HG03571 (cell line): ENCODE results near the gene CDC6.

Source experiments
- ATAC-seq: cut with Tn5 transposase; IDR thresholded peaks from one replicate; pipeline ENCODE4 v1.9.1; 2021; ENCODE audit not compliant: unreplicated experiment

CDC6 gene

GRCh38 chr17:40321961-40322357 lies 34.3 kb downstream of the CDC6 start:
- no peak for ATAC-seq

GRCh38 chr17:40322358-40323315 lies 35.0 kb downstream of the CDC6 start:
- peak; percentile 25 for ATAC-seq

GRCh38 chr17:40323391-40324381 lies 36.0 kb downstream of the CDC6 start:
- no peak for ATAC-seq

DNA sequence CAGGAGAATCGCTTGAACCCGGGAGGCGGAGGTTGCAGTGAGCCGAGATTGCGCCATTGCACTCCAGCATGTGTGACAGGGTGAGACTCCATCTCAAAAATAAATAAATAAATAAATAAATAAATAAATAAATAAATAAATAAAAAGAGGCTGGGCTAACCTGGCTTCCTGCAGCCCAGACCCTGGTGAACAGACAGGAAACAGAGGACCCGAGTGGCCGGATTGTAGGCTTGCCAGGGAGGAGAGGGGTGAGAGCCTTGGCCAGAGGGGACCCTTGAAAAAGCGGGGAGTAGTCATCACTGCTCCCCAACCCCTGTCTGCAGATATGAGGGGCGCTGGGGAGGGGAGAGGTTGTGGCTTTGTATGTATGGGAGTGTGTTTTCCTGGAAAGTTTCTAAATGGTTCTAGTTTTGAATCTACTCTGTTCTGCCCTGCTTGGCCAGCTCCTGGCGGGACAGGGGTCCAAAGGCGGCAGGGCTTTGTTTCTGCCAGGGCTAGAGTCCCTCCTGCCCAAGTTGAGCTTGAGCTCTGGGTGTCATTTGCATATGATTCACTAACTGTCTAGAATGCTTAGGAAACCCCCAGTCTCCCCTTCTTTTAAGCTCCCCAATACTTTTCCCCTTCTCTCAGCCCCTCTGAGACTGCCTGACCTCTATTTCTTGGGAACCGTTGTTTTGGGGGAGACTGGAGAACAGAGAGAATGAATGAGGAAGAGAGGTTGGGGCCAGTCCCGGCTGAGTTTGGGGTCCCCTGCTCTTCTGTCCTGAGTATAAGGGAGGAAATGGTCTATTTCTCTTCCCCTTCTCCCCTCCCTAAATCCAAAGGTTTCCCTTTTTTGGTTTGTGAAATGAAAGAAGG lies 37.7 kb downstream of the CDC6 start:
- ATAC-seq = no peak

DNA sequence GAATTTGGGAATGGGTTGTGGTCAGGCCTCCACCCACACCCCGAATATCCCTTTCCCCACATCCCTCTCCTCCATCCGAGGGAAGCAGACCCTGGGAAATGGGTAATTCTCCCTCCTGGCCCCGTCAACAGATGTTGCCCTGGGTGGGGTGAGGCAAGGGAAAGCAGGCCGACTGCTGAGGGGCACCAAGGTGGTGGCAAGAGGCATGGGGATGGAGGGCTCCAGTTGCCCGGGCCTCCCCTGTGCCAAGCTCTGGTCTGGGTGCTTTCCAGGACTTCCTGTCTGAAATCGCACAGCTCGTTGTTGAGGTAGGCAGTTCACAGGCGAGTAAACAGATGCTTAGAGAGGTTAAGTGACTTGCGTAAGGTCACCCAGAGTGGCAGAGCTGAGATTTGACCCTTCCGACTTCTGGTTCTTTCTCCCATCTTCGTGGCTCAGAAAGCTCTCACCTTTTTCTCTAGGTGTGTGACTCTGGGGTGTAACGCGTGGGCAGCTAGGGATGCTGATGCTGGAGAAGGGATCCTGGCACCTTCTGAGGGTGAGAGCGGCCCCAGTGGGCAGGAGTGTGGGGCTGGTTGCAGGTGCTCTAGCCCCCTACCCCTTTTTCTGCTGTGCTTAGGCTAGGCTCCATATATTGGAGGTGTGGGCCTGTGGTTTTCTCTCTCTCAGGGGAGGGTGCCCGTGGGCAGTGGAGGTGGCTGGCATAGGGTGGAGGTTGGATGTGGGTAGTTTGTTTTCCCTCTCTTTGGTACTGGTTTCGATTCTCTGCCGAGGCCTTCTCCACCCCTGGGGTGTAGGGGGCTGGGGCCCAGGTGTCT lies 38.5 kb downstream of the CDC6 start:
- no peak for ATAC-seq

GRCh38 chr17:40326832-40327199 lies 39.1 kb downstream of the CDC6 start:
- ATAC-seq = no peak

DNA sequence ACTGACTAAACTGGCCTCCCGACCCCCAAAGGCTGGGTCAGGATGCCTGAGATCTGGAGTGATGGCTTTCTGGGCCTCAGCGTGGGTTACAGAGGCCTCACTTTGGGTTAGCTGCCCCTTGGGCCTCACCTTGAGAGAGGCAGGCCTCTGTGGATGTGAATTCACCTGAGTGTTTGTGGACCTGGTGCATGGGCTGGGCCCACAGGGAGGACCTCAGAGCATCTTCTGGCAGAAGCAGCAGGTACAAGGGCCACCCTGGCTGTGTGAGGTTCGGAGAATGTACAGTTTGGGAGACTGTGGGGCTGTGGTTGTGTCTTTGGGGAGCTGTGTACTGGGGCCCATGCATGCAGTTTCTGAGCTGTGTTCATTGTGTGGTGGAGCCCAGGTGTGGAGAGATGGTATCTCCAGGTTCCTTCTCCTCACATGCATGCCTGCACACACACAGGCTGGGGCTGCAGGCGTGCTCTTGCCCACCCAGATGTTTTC lies 39.6 kb downstream of the CDC6 start:
- ATAC-seq = no peak

DNA sequence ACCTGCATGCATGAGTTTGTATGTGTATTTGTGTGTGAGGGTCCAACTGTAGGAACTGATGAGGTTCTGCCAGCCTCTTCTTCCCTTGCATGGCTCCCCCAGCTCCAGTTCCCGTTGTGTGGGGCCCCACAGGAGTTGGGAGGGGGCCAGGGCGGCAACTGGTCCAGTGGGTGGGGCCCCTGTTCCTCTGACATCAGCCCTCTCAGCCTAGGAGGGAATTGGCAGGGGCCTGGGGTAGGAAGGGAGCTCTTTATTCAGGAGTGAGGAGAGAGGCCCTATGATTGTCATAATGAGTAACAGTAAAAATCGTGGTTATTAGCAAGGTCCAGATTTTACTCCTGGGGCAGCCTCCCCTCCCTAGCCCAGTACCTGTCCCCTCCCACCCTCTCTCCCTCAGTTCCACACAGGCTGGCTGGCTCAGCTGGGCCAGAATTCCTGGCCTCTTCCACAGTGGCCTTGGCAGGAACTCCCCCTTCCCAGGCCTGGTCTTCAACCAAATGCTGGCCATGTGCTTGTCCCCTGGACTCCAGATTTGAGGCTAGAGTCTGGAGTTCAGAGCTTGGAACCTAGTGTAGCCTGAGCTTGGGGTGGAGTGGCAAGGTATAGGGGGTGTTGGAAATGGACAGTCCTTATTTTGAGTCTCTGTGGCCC lies 40.2 kb downstream of the CDC6 start:
- ATAC-seq = no peak

GRCh38 chr17:40328386-40328766 lies 40.7 kb downstream of the CDC6 start:
- ATAC-seq = no peak

DNA sequence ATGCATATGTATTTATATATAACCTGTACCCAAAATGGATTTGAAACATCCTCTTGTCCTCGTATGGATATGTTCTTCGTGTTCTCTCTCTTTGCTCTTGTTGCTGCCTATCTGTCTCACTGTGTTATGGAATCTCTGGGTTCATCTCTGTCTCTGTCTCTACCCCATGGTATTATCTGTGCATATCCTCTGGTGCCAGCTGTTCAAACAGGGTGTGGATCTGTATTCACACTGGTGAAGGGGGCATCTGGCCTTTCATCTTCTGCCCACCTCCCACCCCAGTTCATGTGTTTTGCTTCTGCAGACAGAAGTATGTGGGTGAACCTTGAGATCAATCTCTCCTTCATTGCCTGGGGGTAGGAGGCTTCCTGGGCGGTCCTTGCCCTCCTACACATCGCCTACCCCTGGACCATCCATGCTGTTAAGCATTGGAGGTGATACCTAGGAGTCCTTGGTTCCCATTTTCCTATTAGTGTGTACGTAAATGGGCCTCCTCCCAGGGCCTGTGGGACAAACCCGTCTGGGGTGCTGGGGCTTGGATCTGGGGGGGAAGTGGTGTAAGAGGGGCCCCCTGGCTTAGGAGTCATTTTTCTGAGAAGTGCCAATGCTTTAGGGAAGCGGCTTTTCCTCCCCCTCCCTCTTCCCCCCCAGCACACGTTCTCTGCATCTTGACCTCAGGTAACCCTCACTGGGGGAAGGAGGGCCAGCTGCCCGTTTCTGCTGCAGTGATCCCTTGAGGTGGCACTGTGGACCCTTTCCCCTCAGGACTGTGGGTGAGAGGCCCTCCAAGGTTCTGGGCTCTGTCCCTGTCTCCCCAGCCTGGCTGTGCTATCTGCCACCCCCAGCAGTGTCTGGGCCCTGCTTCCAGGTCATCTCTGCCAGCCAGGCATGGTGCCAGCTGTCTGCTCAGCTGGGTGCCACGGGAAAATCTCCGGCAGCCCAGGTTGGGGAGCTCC lies 42.4 kb downstream of the CDC6 start:
- ATAC-seq = no peak

DNA sequence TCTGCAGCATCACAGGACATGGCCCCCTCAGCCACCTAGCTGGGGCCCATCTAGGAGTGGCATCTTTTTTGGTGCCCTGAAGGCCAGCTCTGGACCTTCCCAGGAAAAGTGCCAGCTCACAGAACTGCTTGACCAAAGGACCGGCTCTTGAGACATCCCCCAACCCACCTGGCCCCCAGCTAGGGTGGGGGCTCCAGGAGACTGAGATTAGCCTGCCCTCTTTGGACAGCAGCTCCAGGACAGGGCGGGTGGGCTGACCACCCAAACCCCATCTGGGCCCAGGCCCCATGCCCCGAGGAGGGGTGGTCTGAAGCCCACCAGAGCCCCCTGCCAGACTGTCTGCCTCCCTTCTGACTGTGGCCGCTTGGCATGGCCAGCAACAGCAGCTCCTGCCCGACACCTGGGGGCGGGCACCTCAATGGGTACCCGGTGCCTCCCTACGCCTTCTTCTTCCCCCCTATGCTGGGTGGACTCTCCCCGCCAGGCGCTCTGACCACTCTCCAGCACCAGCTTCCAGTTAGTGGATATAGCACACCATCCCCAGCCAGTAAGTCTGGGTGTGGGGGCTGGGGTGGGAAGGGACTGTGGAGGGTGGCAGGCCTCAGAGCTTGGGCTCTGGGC lies 43.3 kb downstream of the CDC6 start:
- ATAC-seq = no peak

GRCh38 chr17:40331743-40332641 lies 44.3 kb downstream of the CDC6 start:
- no peak for ATAC-seq

- no peak for ATAC-seq
Measured at GRCh38 chr17:40333781-40334448, 46.2 kb downstream of the CDC6 start.

GRCh38 chr17:40335620-40336019 lies 47.9 kb downstream of the CDC6 start:
- no peak for ATAC-seq

DNA sequence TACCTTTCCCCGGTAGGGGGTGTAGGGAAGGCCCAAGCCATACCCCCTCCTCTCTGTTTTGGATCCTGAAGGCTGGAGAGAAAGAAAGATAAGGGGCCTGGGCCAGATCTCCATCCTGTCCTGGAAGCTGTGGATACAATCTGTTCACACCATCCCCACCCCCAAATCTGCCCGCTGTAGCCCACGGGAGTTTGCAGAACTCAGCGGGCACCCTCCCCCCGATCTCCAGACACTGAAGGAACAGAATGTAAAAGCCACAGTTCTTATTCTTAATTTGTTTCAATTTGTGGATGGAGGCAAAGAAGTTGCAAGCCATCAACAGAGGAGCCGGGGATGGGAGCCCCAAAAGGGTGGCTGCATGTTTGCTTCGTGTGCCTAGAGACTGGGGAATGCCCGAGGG lies 49.7 kb downstream of the CDC6 start:
- ATAC-seq = no peak

- ATAC-seq = no peak
Measured at GRCh38 chr17:40338058-40338457, 50.4 kb downstream of the CDC6 start.
